GM18517 (cell line): ENCODE results near the gene DNAJC27.

Experiments
- ATAC-seq: cut with Tn5 transposase; IDR thresholded peaks from one replicate; pipeline ENCODE4 v1.9.1; 2021; ENCODE audit warnings: mild to moderate bottlenecking, moderate library complexity; ENCODE audit not compliant: unreplicated experiment

DNAJC27 gene

DNA sequence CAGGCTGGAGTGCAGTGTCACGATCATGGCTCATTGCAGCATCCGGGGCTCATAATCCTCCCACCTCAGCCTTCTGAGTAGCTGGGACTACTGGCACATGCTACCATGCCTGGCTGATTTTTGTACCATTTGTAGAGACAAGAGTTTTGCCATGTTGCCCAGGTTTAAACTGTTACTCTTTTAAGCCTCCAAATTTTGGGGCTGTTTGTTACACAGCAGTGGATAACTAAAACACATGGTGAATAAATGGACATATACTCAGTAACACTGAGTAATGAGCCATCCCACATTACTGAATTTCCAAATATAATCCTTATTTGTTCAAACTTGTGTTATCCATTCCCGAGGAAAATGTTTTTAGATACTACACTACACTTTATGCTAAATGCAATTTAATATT, 61.5 kb downstream of the DNAJC27 start:
- ATAC-seq, result no peak

DNA sequence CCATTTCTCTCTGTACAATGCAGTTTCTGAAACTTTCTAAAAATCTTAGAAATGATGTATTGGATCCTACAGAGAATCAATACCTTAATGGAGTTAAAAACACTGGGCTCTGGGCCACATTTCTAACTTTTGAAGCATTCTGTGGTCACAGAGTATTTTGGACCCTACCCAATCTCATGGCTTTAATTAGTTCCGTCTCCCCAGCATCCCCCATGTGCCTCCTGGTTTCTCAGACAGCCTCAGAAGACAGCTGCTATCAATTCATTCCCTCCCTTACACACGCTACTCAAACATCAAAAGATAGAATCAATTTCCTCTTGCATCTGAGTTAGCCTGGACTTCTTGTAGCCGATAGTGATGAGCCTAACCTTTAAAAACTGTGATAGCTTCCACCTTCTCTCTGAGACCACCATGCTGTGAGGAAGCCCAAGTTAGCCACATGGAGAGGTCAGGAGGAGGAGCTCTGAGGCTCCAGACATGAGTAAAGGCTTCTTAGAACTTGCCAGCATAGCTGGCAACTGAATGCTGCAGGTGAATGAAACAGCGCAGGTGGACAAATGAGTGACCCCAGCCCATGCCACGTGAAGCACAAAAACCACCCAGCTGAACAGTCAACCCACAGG, 62.1 kb downstream of the DNAJC27 start:
- ATAC-seq, result no peak

DNA sequence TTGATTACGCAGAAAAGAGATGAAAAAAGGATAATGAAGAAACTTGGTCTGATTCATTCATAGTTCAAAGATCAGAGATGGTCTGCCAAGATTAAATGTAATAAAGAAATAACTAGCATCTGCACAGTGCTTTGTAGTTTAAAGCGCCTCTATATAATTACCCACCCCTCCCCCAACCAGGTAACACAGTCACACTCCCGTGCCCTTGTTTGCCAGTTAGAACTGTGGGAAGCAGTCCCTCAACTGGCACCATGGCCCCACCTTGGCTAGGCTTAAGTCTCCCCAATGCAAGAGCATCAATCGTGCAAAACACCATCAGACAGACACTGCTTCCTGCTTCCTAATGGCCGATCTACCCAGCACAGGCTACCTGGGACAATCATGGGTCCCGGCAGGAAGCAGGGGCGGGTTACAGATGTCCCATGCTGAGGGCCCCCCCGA, 63.3 kb downstream of the DNAJC27 start:
- ATAC-seq, result no peak

DNA sequence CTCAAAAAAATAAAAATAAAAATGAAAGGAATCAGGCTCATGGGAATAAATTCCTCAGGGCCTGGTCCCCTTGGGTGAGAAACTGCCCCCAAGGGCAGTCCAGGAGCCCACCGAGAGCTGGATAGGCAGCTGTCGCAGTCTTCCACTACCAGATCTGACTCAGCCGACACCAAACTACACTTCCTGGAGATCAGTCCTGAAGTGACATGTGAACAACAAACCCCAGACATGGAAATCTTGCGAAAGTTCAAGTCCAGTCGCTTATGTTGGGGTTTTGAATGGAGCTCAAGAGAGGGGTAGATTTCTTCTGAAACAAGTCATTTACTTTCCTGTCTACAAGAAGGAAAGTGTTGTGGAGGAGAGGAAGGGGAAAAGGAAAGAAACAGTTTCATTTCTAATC, 64.6 kb downstream of the DNAJC27 start:
- no peak for ATAC-seq

DNA sequence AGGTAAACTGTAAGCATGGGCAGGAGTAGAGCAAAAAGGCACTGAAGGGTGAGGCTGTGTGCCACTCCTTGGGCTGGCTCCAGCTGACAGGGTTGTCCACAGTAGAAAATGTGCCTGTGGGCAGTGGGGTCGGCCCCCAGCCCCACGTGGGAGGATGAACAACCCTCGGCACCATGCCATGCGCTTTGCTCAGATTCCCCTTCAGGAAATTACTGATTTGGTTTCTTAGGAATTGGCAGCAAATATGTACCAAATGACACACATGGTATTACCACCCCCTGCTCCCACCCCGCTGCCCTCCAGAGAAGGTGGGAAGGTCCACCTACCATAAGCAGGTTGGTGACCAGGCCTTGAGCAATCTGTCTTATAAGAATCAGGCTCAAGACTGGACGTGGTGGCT, 65.3 kb downstream of the DNAJC27 start:
- ATAC-seq, result no peak

DNA sequence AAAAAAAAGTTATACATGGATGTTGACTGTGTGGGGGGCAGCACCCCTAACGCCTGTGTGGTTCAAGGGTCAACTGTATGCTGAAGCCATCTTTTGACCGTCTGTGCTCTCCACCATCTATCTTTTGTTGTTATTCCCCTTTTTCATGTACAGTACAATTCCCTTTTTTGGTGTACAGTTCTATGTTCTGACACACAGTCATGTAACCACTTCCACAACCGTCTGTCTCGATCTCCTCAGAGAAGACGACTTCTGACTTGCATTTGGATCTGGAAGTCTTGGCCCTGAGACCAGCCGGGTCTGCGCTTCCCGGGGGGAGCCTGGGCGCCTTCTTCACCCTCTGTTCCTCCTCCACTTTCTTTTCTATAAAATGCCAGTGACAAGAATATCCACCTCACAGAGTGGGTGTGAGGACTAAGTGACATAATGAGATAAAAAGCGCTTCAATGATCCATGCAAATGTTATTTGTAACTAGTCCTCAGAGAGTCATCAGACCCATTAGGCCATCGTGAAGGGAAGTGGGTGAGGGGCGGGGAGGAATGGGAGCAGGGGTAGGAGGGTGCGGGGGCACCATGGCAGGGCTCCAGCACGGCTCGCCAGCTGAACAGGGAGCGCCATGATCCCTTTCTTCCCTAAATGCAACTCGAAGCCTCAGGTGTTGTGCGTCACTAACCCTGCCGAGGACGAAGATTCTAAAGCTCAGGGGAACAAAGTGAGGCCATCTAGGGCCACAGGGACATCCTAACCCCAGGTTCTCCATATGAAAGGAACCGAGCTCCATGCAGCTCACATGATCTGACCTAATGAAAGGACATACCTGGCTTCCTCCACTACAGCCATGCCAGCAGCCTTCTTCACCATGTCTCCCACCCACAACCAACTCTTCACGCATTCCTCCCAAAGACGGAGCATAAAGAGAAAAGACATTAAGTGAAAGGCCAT, 68.3 kb downstream of the DNAJC27 start:
- no peak for ATAC-seq

DNA sequence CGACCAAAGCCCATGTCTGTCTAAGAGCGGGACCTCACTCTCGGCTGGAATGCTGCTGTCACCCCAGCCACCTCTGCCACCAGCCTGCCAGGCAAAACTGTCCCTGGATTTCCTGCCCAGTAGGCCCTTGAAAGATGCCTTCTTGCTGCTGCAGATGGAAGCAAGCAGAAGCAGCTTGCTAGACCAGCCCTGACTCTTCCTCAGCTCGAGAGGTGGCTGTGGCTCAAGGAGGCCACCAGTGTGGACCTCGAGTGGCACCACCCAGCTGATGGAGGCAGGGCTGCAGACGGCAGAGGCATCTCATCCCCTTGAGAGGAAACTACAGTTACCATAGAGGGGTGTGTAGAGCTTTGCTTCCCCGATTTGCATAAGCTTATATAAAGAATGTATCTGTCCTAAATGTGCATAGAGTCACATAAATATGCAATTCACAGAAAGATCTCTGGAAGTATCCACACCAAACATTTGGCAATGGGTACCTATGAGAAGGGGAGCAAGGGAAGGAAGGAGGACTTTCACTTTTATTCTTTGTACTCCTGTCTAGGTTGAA, 72.3 kb downstream of the DNAJC27 start:
- no peak for ATAC-seq

DNA sequence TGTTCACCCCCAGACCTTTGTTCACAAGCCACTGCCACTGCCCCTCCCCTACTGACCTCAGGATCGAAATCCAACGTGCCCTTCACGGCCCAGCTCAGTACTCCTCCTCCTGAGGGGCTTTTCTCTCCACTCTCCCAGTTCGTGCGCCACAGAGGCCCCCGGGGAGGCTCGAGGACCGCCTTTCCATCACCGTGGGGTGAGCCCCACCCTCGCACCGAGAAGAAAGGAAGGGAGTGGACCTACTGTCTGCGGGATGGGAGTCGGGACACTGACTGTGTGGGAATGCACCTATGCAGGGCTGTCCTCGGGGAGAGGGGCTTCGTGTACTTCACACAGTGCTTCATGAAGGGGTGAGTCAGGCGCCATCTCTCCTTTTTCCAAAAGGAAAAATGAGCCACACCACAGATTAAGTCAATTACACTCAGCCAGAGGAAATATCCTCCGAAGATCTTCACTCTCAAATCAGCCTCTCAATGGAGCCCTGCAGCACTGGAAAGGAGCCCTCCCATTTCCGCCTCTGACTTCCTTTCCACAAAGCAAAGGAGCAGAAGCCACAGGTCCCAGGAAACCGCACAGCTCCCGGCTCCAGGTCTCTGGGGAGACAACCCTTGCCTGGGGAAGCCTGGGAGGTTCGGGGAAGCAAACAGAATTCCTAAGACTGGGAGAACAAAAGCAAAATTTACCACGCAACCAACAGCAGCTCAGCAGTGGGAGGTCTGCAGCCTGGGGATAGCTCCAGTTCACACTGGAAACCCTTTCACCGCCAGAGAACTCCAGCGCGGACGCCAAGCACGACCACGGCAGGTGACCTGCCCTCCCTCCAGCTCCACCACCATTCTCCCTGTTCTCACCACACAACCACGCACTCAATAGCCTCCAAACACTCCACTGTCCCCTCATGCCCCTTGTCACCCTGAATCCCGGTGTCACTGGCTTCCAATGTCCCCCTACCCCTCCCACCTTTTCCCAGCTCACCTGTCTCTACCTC, 73.3 kb downstream of the DNAJC27 start:
- no peak for ATAC-seq

DNA sequence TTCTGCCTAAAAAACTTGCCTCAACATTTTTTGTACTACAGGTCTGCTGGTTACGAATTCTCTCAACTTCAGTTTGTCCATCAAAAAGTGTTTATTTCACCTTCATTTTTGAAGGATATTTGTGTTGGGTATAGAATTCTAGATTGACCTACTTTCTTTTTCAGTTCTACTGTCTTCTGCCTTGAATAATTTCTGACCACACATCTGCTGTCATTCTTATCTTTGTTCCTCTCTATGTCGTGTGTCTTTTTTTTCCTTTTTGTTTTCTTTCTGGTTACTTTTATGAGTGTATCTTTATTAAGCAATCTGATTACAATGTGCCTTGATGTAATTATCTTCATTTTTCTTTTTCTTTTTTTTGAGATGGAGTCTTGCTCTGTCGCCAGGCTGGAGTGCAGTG, 77.0 kb downstream of the DNAJC27 start:
- no peak for ATAC-seq

DNA sequence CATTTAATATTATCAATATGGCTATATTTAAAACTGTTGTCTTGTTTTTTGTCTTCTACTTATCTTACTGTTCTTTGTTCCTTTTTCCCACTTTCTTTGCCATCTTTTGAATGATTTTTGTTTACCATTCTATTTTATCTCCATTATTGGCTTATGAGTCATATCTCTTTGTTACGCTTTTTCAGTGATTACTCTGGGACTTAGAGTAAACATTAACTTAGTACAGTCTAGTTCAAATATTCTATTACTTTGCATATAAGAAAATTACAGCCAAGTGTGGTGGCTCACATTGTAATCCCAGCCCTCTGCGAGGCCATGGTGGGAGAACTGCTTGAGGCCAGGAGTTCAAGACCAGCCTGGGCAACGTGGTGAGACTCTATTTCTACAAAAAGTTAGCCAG, 77.8 kb downstream of the DNAJC27 start:
- ATAC-seq, result no peak
